Kidney (tissue), 14 donors: ENCODE measurements around the gene SNX1. TPM values are rescaled to one million over a fixed set of nuclear protein-coding genes. Genes with fewer than 3 reads are reported as not detected.

ENCODE experiments used
- DNase-seq, 5 donors: peaks; one replicate each; pipeline ENCODE4 v3.0.0-alpha.2; 2013 to 2020
- FAIRE-seq: peaks from 2 replicates; lab custom pipeline; 2012; peaks lifted over from hg19 to GRCh38; lab: Jason Lieb, UNC
- H3K27ac ChIP-seq, 2 donors: one replicate each; pipeline ENCODE4 v1.7.0; 2013; ENCODE audit warnings: low read depth in 2 of 2, low read length in 2 of 2, inconsistent platforms in 1 of 2
- H3K27me3 ChIP-seq: one replicate; pipeline ENCODE4 v1.7.1; 2013; ENCODE audit warnings: low read length, inconsistent platforms; ENCODE audit not compliant: control insufficient read depth, insufficient read depth
- H3K36me3 ChIP-seq, 3 donors: one replicate each; pipeline versions ENCODE4 v1.7.0 to v1.7.1; 2013; ENCODE audit warnings: low read length in 3 of 3, control low read depth in 1 of 3, inconsistent platforms in 1 of 3; ENCODE audit not compliant: insufficient read depth in 3 of 3, control insufficient read depth in 2 of 3
- H3K4me1 ChIP-seq, 3 donors: one replicate each; pipeline versions ENCODE4 v1.7.0 to v1.7.1; 2013; ENCODE audit warnings: low read length in 3 of 3, inconsistent platforms in 1 of 3, low read depth in 1 of 3; ENCODE audit not compliant: control insufficient read depth in 2 of 3, insufficient read depth in 2 of 3
- H3K4me3 ChIP-seq, 3 donors: one replicate each; pipeline versions ENCODE4 v1.7.0 to v1.8.1; 2013; ENCODE audit warnings: low read length in 3 of 3, control low read depth in 1 of 3, inconsistent platforms in 1 of 3
- H3K9ac ChIP-seq, 3 donors: one replicate each; pipeline versions ENCODE4 v1.7.0 to v1.7.1; 2013; ENCODE audit warnings: low read length in 3 of 3, control low read depth in 1 of 3, inconsistent platforms in 1 of 3
- H3K9me3 ChIP-seq, 3 donors: one replicate each; pipeline versions ENCODE4 v1.7.0 to v1.7.1; 2013; ENCODE audit warnings: low read length in 3 of 3, control low read depth in 1 of 3, inconsistent platforms in 1 of 3; ENCODE audit not compliant: control insufficient read depth in 2 of 3, insufficient read depth in 1 of 3
- CTCF ChIP-seq: IDR thresholded peaks from 3 replicates; pipeline ENCODE4 v1.5.1; 2012; ENCODE audit warnings: mild to moderate bottlenecking, moderate library complexity, borderline replicate concordance; ENCODE audit not compliant: insufficient read depth; ENCODE audit errors: extremely low read depth
- intact Hi-C: fragments of 100-400 bp; cut with DNase I; formaldehyde crosslinking; loops from one replicate; pipeline ENCODE4 v1.11.1; 2022
- polyA plus RNA-seq: library from polyadenylated mRNA; stranded (reverse); fragments of 350-450 nt; fragmentation: Illumina TruSeq; extraction: RNeasy Lipid Tissue Mini Kit (QIAGEN cat#74804); gene quantifications from one replicate; pipeline ENCODE4 v1.2.3, GENCODE V29; 2014; ENCODE audit warnings: low read depth, low replicate concordance; ENCODE audit not compliant: insufficient read depth
- total RNA-seq: library from RNA; stranded (reverse); fragmentation: NEBNext Ultra II Directional; extraction: Animal tissue kit (Norgen Biotek cat#: 25700); gene quantifications from one replicate; pipeline ENCODE4 v1.2.1, GENCODE V29; 2021
- donor health status: control.
- donor health status: control.
- donor health status: control.
- donor health status: control.
- donor health status: control.
- donor health status: DM: yes; HTN: yes; CAD: no.
- donor health status: Normal renal cell carcinoma (clear cell type).

Gene SNX1
- total and polyA plus RNA-seq, 2 donors from 2014 or later, result 81.2 to 148 TPM

GRCh38 chr15:64148581-64148980, 52.8 kb downstream of the SNX1 start:
- Histone ChIP-seq H3K9me3 (no peaks in the 10 kb centered on the region), H3K9ac (no peak overlapping the region), H3K4me3 (no peak overlapping the region), H3K4me1 (peaks cover 0 to 12% (median 4%) of the 10 kb centered on the region in 3 donors), H3K27me3 (peaks cover 2% of the 10 kb centered on the region), H3K36me3 (peaks cover 0 to under 1% (median under 1%) of the 10 kb centered on the region in 3 donors), H3K27ac (no peak overlapping the region)
- FAIRE-seq (no peak), DNase-seq (no peak)
- intact Hi-C loops, result no loop called here
- TF ChIP-seq CTCF, result no peak

GRCh38 chr15:64149424-64149823, 53.6 kb downstream of the SNX1 start:
- H3K9me3 ChIP-seq, result no peaks in the 10 kb centered on the region
- TF ChIP-seq CTCF, result no peak
- peaks cover 0 to 17% (median 4%) of the 10 kb centered on the region in 3 donors for H3K4me1 ChIP-seq
- FAIRE-seq (no peak), DNase-seq (no peak)
- peaks cover 2% of the 10 kb centered on the region for H3K27me3 ChIP-seq
- H3K4me3 ChIP-seq, result no peak overlapping the region
- H3K27ac ChIP-seq, result no peak overlapping the region
- H3K9ac ChIP-seq, result no peak overlapping the region
- intact Hi-C loops, result no loop called here
- H3K36me3 ChIP-seq, result peaks cover 0 to 4% (median 0%) of the 10 kb centered on the region in 3 donors

- Histone ChIP-seq H3K27me3 (peaks cover 2% of the 10 kb centered on the region), H3K9ac (no peak overlapping the region), H3K27ac (no peak overlapping the region), H3K4me3 (no peak overlapping the region), H3K4me1 (peaks cover 0 to 17% (median 4%) of the 10 kb centered on the region in 3 donors), H3K9me3 (no peaks in the 10 kb centered on the region), H3K36me3 (peaks cover 0 to 5% (median 0%) of the 10 kb centered on the region in 3 donors)
- no peak for TF ChIP-seq CTCF
- no peak for DNase-seq
- intact Hi-C loops, result no loop called here
- no peak for FAIRE-seq
Measured at GRCh38 chr15:64149893-64150578, 54.3 kb downstream of the SNX1 start.
